C4-2B (cell line): Measurements from ENCODE around the gene KCNK4.

Experiments used
- H3K27ac ChIP-seq: fragments of 450-650 bp; 2 replicates; pipeline ENCODE4 v1.5.1; 2017
- CTCF ChIP-seq: fragments of 450-650 bp; conservative IDR thresholded peaks from 2 replicates; pipeline ENCODE4 v1.5.1; 2017; ENCODE audit warnings: mild to moderate bottlenecking
- ZFX ChIP-seq: fragments of 450-650 bp; IDR thresholded peaks from 2 replicates; pipeline ENCODE4 v1.6.1; 2017

Gene KCNK4

DNA sequence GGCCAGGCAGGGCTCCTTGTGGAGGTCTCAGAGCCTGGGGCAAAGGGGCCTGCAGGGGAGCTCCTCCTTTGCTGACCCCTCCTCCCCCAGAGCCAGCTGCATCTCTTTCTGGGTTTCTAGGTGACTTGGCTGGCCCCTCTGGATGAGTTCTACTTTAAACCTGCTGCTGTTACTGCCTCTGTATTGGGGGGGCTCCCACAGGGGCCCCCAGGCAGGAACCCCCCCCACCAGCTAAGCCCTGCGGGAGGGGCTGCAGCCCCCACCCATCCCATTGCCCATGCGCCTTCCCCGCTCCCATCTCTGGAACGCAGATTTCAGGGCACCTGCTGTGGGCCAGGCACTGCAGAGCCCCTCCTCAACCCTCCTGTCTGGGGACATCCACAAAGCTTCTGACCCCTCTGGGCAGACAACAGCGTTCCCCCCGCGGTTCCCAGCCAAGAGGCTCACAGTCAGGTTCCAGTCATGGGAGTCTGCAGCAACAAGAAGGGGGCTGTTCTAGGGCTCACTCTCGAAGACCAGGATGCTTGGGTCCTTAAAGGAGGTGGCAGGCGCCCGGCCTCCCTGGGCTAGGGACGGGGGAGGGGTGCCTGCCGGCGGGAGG, 40.6 kb upstream of the KCNK4 start:
- peak overlapping the region; percentile 78; the same call in 1 of the 2 replicates for H3K27ac ChIP-seq
- TF ChIP-seq CTCF (no peak), ZFX (no peak)

DNA sequence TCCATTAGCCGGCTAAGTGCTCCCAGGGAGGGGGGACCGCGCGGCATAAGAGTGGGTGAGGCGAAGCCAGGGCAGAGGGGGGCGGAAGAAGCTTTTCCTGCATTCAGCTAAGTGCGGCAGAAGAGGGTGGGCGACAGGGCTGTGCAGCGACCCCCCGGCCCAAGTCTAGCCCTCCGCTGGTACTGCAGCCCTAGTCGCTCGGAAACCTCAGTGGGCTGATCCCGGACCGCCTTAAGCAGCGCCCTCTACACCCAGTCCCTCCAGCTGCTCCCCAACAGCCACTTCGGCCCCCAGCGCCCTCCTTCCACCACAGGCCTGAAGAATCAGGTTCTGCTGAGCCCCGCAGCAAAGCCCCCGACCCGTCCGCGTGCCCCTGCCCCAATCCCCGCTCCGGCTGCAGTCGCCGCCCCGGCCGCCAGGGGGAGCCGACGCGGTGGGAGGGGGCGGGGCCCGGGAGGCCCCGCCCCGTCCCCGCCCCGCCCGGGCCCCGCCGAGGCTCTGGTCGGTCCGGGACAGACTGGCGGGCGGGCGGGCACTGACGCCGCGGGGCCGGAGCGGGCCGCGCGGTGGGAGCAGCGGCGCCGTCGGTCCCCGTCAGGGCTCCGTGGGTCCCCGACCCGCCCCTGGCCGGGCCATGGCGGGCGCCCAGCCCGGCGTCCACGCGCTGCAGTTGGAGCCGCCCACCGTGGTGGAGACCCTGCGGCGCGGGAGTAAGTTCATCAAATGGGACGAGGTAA, 39.9 kb upstream of the KCNK4 start, which contains the start of gene PLCB3:
TSS of gene PLCB3 (plus strand) at position 515 of the 737 bp plus-strand sequence. CDS start at position 635, 120 bp downstream.
- H3K27ac ChIP-seq: peak within 1 kb of the TSS; percentile 78
- TF ChIP-seq ZFX (peak; percentile 41; the same call in 1 of the 2 replicates), CTCF (peak; percentile 97)

GRCh38 chr11:64251753-64252002, 39.4 kb upstream of the KCNK4 start:
- peak overlapping the region; percentile 78 for H3K27ac ChIP-seq
- TF ChIP-seq CTCF (no peak), ZFX (no peak)

GRCh38 chr11:64252003-64252872, 38.9 kb upstream of the KCNK4 start:
- no peak for TF ChIP-seq ZFX
- H3K27ac ChIP-seq: peak overlapping the region; percentile 78

- TF ChIP-seq CTCF (no peak), ZFX (no peak)
- no peak overlapping the region; the same call in 1 of the 2 replicates for H3K27ac ChIP-seq
Observed at GRCh38 chr11:64253043-64253442, 38.1 kb upstream of the KCNK4 start.

GRCh38 chr11:64253481-64253880, 37.6 kb upstream of the KCNK4 start:
- no peak for TF ChIP-seq ZFX
- TF ChIP-seq CTCF: no peak
- no peak overlapping the region for H3K27ac ChIP-seq

DNA sequence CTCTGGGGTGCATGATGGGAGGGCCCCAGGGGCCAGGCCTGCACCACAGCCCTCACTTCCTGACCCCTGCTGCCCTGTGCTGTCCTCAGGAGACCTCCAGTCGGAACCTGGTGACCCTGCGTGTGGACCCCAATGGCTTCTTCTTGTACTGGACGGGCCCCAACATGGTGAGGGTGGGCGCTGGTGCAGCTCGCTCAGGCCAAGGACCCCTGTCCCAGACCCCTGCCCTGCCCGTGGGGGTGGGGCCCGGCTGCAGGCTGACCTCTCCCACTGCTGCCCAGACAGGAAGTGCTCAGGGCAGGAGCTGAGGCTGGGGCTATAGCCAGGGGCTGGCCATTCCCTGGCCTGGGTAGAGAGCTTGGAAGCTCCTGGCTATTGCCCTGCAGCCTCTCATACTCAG, 36.8 kb upstream of the KCNK4 start:
- TF ChIP-seq ZFX (no peak), CTCF (no peak)
- no peak overlapping the region for H3K27ac ChIP-seq
